ENCODE measurements around the gene FZR1. TPM values are rescaled to one million over a fixed set of nuclear protein-coding genes. Genes with fewer than 3 reads are reported as not detected.

FZR1 gene
- total RNA-seq, 4 donors from 2014 or later, result 15.9 to 32.0 (median 21.0) TPM

DNA sequence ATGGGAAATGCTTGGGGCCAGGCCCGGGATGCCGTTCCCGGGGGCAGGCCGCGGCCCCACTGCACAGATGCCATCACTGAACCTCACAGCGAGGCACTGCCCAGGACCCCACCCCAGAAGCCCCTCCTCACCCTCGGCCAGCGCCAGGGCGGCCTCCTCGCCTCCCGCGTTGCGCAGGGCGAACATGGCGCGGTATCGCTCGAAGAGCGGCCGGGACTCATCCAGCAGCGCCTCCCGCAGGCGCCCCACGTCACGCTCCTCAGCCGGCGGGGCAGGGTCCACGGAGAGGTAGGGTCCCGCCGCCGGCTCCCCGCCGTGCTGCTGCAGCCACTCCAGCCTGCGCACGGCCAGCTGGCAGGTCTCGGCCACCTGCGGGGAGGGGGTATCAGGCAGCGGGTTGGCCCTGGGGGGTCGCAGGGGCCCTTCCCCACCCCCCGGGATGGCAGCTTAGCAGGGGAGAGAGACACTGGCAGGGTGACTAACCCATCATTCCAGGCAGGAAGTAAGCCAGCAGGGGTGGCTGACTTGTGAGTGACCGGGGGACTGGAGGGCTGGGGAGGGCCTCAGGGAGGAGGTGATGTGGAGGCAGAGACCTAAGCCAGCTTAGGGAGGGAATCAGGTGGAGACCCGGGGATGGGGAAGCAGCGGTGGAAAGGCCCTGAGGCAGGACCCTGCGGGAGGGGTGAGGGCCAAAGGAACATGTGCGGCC lies 13.8 kb upstream of the FZR1 start:
- Histone ChIP-seq H3K9me3 (no peaks in the 10 kb centered on the region), H3K4me3 (no peak overlapping the region), H3K27ac (no peak overlapping the region), H3K36me3 (peaks cover 0 to 44% of the 10 kb centered on the region in 2 donors), H3K27me3 (no peaks in the 10 kb centered on the region), H3K4me1 (no peaks in the 10 kb centered on the region)
- in situ Hi-C loops (cut with MboI; ENCODE audit: low sequenced_read_pairs in 4 of 4) (no loop called here), intact Hi-C loops (cut with DNase I; ENCODE audit: low total_unique reads) (no loop called here)
- ATAC-seq, result no peak
- TF ChIP-seq POLR2A (IDR thresholded peaks at IDR 0.05), result no peak
- TF ChIP-seq, protein P1, sequence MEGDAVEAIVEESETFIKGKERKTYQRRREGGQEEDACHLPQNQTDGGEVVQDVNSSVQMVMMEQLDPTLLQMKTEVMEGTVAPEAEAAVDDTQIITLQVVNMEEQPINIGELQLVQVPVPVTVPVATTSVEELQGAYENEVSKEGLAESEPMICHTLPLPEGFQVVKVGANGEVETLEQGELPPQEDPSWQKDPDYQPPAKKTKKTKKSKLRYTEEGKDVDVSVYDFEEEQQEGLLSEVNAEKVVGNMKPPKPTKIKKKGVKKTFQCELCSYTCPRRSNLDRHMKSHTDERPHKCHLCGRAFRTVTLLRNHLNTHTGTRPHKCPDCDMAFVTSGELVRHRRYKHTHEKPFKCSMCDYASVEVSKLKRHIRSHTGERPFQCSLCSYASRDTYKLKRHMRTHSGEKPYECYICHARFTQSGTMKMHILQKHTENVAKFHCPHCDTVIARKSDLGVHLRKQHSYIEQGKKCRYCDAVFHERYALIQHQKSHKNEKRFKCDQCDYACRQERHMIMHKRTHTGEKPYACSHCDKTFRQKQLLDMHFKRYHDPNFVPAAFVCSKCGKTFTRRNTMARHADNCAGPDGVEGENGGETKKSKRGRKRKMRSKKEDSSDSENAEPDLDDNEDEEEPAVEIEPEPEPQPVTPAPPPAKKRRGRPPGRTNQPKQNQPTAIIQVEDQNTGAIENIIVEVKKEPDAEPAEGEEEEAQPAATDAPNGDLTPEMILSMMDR (IDR thresholded peaks at IDR 0.05 in 4 of 5, conservative IDR thresholded peaks at IDR 0.05 in 1 of 5), result no peak
- DNase-seq, result no peak

DNA sequence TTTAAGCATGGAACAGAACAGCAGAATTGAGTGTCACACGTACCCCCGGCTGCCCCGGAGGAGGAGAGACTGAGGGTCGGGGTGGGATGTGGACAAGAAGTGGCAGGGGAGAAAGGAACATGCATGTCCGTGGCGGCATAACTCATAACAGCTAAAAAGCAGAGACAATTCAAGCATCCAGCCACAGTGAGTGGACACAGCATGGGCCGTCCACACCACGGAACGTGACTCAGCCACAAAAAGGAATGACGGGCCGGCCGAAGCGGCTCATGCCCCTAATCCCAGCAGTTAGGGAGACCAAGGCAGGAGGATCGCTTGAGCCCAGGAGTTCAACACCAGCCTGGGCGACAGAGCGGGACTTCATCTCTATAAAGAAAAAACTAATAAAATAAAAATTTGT lies 13.2 kb upstream of the FZR1 start:
- no peak for TF ChIP-seq POLR2A (IDR thresholded peaks at IDR 0.05)
- TF ChIP-seq, protein P1 (IDR thresholded peaks at IDR 0.05 in 4 of 5, conservative IDR thresholded peaks at IDR 0.05 in 1 of 5), result no peak
- intact Hi-C loops (cut with DNase I; ENCODE audit: low total_unique reads), result no loop called here
- Histone ChIP-seq H3K27ac (no peak overlapping the region), H3K27me3 (no peaks in the 10 kb centered on the region), H3K9me3 (no peaks in the 10 kb centered on the region), H3K36me3 (peaks cover 0 to 44% of the 10 kb centered on the region in 2 donors), H3K4me1 (no peaks in the 10 kb centered on the region), H3K4me3 (no peak overlapping the region)
- in situ Hi-C loops (cut with MboI; ENCODE audit: low sequenced_read_pairs in 4 of 4), result no loop called here
- no peak for DNase-seq
- no peak for ATAC-seq

DNA sequence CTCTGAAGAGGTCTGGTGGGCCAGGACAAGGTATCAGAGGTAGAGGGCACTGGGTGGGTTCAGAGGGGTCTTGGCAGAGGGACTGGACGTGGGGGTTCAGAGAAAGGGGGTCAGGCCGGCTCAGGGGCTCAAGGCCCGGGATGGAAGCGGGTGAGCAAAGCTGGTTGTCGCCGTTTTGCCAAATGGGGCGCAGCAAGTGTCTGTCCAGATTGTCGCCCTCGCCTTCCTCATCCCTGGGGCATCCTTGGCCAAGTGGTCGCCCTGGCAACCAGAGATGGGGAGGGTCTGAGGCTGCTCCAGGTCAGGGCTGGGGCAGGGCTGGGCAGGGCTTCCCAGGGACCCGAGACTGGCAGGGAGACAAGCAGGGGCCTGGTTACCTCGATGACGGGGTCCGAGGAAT lies 12.5 kb upstream of the FZR1 start:
- Histone ChIP-seq H3K4me1 (no peaks in the 10 kb centered on the region), H3K9me3 (no peaks in the 10 kb centered on the region), H3K27ac (no peak overlapping the region), H3K36me3 (peaks cover 0 to 44% of the 10 kb centered on the region in 2 donors), H3K27me3 (no peaks in the 10 kb centered on the region), H3K4me3 (no peak overlapping the region)
- no peak for ATAC-seq
- no peak for TF ChIP-seq POLR2A (IDR thresholded peaks at IDR 0.05)
- TF ChIP-seq, protein P1 (IDR thresholded peaks at IDR 0.05 in 4 of 5, conservative IDR thresholded peaks at IDR 0.05 in 1 of 5), result no peak
- no peak for DNase-seq
- in situ Hi-C loops (cut with MboI; ENCODE audit: low sequenced_read_pairs in 4 of 4) (no loop called here), intact Hi-C loops (cut with DNase I; ENCODE audit: low total_unique reads) (no loop called here)

DNA sequence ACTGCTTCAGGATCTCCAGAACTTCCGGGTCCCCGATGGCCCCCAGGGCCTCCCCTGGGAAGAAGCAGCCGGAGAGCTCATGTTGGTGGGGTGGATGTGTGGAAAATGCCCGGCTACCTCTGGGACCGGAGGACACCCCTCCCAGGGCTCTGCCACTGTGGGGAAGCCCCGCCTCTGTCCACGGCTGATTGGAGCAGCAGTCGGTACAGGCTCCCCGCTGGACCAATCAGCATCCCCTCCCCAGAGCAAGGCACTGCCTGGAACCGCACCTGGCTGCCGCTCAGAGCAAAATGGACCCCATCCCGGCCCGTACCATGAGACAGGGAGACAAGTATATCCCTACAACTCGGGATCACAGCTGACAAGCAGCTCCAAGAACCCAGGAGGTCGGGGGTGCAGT lies 12.1 kb upstream of the FZR1 start:
- Histone ChIP-seq H3K27ac (no peak overlapping the region), H3K4me3 (no peak overlapping the region), H3K4me1 (peaks cover 2% of the 10 kb centered on the region in 2 donors), H3K9me3 (no peaks in the 10 kb centered on the region), H3K36me3 (peaks cover 0 to 44% of the 10 kb centered on the region in 2 donors), H3K27me3 (no peaks in the 10 kb centered on the region)
- intact Hi-C loops (cut with DNase I; ENCODE audit: low total_unique reads), result no loop called here
- ATAC-seq (no peak), DNase-seq (no peak)
- in situ Hi-C loops (cut with MboI; ENCODE audit: low sequenced_read_pairs in 4 of 4), result no loop called here
- TF ChIP-seq, protein P1 (IDR thresholded peaks at IDR 0.05 in 4 of 5, conservative IDR thresholded peaks at IDR 0.05 in 1 of 5), result no peak
- no peak for TF ChIP-seq POLR2A (IDR thresholded peaks at IDR 0.05)

DNA sequence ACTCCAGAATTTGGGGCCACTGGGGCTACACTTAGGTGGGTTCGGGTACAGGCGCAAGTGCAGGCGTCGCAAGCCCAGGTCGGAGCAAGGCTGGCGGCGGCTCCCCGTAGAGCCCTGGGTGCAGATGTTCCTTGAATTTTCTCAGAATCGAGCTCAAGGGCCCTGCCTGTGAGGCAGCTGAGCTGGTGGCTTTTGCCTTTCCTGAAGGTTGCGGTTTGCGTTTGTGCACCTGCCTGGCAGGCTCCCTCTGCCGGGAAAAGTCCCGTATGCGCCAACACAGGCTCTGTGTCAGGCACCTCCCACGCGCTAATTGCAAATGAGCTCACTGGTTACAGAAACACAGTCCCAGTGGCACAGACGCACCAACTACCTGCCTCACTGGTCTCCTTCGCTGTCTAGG lies 11.6 kb upstream of the FZR1 start:
- Histone ChIP-seq H3K9me3 (no peaks in the 10 kb centered on the region), H3K4me1 (peaks cover 7% of the 10 kb centered on the region in 2 donors), H3K36me3 (peaks cover 0 to 44% of the 10 kb centered on the region in 2 donors), H3K27me3 (no peaks in the 10 kb centered on the region), H3K4me3 (no peak overlapping the region), H3K27ac (no peak overlapping the region)
- in situ Hi-C loops (cut with MboI; ENCODE audit: low sequenced_read_pairs in 4 of 4), result no loop called here
- intact Hi-C loops (cut with DNase I; ENCODE audit: low total_unique reads), result no loop called here
- DNase-seq, result no peak
- ATAC-seq, result no peak
- TF ChIP-seq, protein P1 (IDR thresholded peaks at IDR 0.05 in 4 of 5, conservative IDR thresholded peaks at IDR 0.05 in 1 of 5), result no peak
- TF ChIP-seq POLR2A (IDR thresholded peaks at IDR 0.05), result no peak

All from gastrocnemius medialis (tissue), 4 donors.